ENCODE measurements around the gene ATP6V1B1. TPM values are rescaled to one million over a fixed set of nuclear protein-coding genes. Genes with fewer than 3 reads are reported as not detected.

ATP6V1B1 gene
- total RNA-seq, 4 donors from 2014 or later, result 0.46 TPM; not detected in 3

GRCh38 chr2:70923378-70924015, 12.2 kb upstream of the ATP6V1B1 start:
- Histone ChIP-seq H3K4me1 (no peaks in the 10 kb centered on the region), H3K4me3 (no peak overlapping the region), H3K27ac (no peak overlapping the region), H3K27me3 (peaks cover 52% of the 10 kb centered on the region), H3K36me3 (no peaks in the 10 kb centered on the region), H3K9me3 (no peaks in the 10 kb centered on the region)
- ATAC-seq, result no peak
- TF ChIP-seq POLR2A (IDR thresholded peaks at IDR 0.05) (no peak), CTCF (IDR thresholded peaks at IDR 0.05) (no peak), EP300 (IDR thresholded peaks at IDR 0.05) (no peak), POLR2AphosphoS5 (IDR thresholded peaks at IDR 0.05) (no peak)
- 55% methylated on average over 5 of the region's 10 CpGs; no CpG with 5 or more reads in 1 of the 2 donors for WGBS, 2 donors (ENCODE audit: low coverage in 1 of 2)

GRCh38 chr2:70926042-70926441, 9.7 kb upstream of the ATP6V1B1 start:
- no peak overlapping the region for H3K27ac ChIP-seq
- no peak for ATAC-seq
- no CpG with 5 or more reads among the region's 2 CpGs for WGBS, 2 donors (ENCODE audit: low coverage in 1 of 2)
- H3K36me3 ChIP-seq, result no peaks in the 10 kb centered on the region
- H3K4me1 ChIP-seq, result no peaks in the 10 kb centered on the region
- no peaks in the 10 kb centered on the region for H3K9me3 ChIP-seq
- no peak overlapping the region for H3K4me3 ChIP-seq
- TF ChIP-seq CTCF (IDR thresholded peaks at IDR 0.05) (no peak), POLR2AphosphoS5 (IDR thresholded peaks at IDR 0.05) (no peak), POLR2A (IDR thresholded peaks at IDR 0.05) (no peak), EP300 (IDR thresholded peaks at IDR 0.05) (no peak)
- peaks cover 53% of the 10 kb centered on the region for H3K27me3 ChIP-seq

- Histone ChIP-seq H3K4me1 (no peaks in the 10 kb centered on the region), H3K36me3 (no peaks in the 10 kb centered on the region), H3K27ac (no peak overlapping the region), H3K27me3 (peaks cover 57% of the 10 kb centered on the region), H3K9me3 (no peaks in the 10 kb centered on the region), H3K4me3 (no peak overlapping the region)
- WGBS, 2 donors (ENCODE audit: low coverage in 1 of 2), result 61 to 70% methylated on average over 3 of the region's 3 CpGs
- ATAC-seq, result no peak
- TF ChIP-seq POLR2A (IDR thresholded peaks at IDR 0.05) (no peak), EP300 (IDR thresholded peaks at IDR 0.05) (no peak), POLR2AphosphoS5 (IDR thresholded peaks at IDR 0.05) (no peak), CTCF (IDR thresholded peaks at IDR 0.05) (no peak)
Measured at GRCh38 chr2:70927138-70927537, 8.6 kb upstream of the ATP6V1B1 start.

GRCh38 chr2:70927641-70928040, 8.1 kb upstream of the ATP6V1B1 start:
- H3K27ac ChIP-seq, result no peak overlapping the region
- ATAC-seq, result no peak

More at GRCh38 chr2:70927641-70928040, 8.1 kb upstream of the ATP6V1B1 start:
- TF ChIP-seq CTCF (IDR thresholded peaks at IDR 0.05), result no peak
- no peak for TF ChIP-seq EP300 (IDR thresholded peaks at IDR 0.05)
- TF ChIP-seq POLR2AphosphoS5 (IDR thresholded peaks at IDR 0.05), result no peak
- no peak for TF ChIP-seq POLR2A (IDR thresholded peaks at IDR 0.05)
- peaks cover 56% of the 10 kb centered on the region for H3K27me3 ChIP-seq
- H3K36me3 ChIP-seq, result no peaks in the 10 kb centered on the region
- no peaks in the 10 kb centered on the region for H3K9me3 ChIP-seq
- 80 to 90% methylated on average over 1 to 5 of the region's 9 CpGs for WGBS, 2 donors (ENCODE audit: low coverage in 1 of 2)
- no peaks in the 10 kb centered on the region for H3K4me1 ChIP-seq
- H3K4me3 ChIP-seq, result no peak overlapping the region
